Measurements from ENCODE around the gene ZNF799. TPM values are rescaled to one million over a fixed set of nuclear protein-coding genes. Genes with fewer than 3 reads are reported as not detected.

The ZNF799 gene
- total RNA-seq, 1 experiment from 2014 or later = 5.2 TPM

- Histone ChIP-seq H3K23me2 (ENCODE audit: insufficient read length, low read depth, low read length, poor library complexity, severe bottlenecking) (no peaks in the 10 kb centered on the region), H3K4ac (ENCODE audit: low read depth, low read length) (no peak overlapping the region), H3K79me2 (ENCODE audit: insufficient read depth, low read length) (no peaks in the 10 kb centered on the region), H4K20me1 (ENCODE audit: control insufficient read depth, insufficient read depth, insufficient read length) (no peaks in the 10 kb centered on the region), H3K9ac (ENCODE audit: extremely low read depth, insufficient read length, low read length) (no peak overlapping the region), H2BK120ac (ENCODE audit: low read depth, low read length, poor library complexity, severe bottlenecking) (no peak overlapping the region), H3K18ac (ENCODE audit: insufficient read length, low read depth, low read length) (no peak overlapping the region), H3K27me3 (ENCODE audit: insufficient read depth, low read length) (no peaks in the 10 kb centered on the region), H4K5ac (ENCODE audit: insufficient read length, low read depth, low read length) (no peak overlapping the region), H3K4me2 (ENCODE audit: insufficient read depth, insufficient read length, low read length) (no peak overlapping the region), H3K23ac (ENCODE audit: insufficient read length, low read depth, low read length) (no peak overlapping the region), H4K8ac (replicated peaks; ENCODE audit: insufficient read length, low read depth, low read length) (no peak overlapping the region), H2AFZ (ENCODE audit: low read length) (no peak overlapping the region), H3T11ph (ENCODE audit: low read length) (no peak overlapping the region), H3K4me1 (ENCODE audit: insufficient read depth, low read length) (no peaks in the 10 kb centered on the region), H2BK12ac (ENCODE audit: insufficient read length, low read depth, low read length) (no peak overlapping the region), H3K14ac (ENCODE audit: insufficient read depth, low read length) (no peak overlapping the region), H2BK15ac (ENCODE audit: low read depth, low read length) (no peak overlapping the region), H3K27ac (ENCODE audit: insufficient read length, low read depth, low read length) (no peak overlapping the region), H3K56ac (ENCODE audit: insufficient read length, low read depth, low read length) (no peak overlapping the region), H2BK5ac (ENCODE audit: insufficient read length, low read length) (no peak overlapping the region), H2BK20ac (ENCODE audit: low read depth, low read length, poor library complexity, severe bottlenecking) (no peak overlapping the region), H2AK5ac (ENCODE audit: insufficient read length, low read length) (no peak overlapping the region), H4K91ac (ENCODE audit: insufficient read length, low read depth, low read length) (no peak overlapping the region), H3K9me3 (ENCODE audit: control insufficient read depth, low read depth, low read length) (peaks cover 38% of the 10 kb centered on the region), H3K79me1 (ENCODE audit: insufficient read depth, low read depth, low read length, poor library complexity, severe bottlenecking) (no peaks in the 10 kb centered on the region)
- no peak overlapping the region for H3K27ac Mint-ChIP-seq
- H3K9me3 Mint-ChIP-seq = peaks cover 63 to 74% of the 10 kb centered on the region in 2 experiments
- TF ChIP-seq, protein P1, sequence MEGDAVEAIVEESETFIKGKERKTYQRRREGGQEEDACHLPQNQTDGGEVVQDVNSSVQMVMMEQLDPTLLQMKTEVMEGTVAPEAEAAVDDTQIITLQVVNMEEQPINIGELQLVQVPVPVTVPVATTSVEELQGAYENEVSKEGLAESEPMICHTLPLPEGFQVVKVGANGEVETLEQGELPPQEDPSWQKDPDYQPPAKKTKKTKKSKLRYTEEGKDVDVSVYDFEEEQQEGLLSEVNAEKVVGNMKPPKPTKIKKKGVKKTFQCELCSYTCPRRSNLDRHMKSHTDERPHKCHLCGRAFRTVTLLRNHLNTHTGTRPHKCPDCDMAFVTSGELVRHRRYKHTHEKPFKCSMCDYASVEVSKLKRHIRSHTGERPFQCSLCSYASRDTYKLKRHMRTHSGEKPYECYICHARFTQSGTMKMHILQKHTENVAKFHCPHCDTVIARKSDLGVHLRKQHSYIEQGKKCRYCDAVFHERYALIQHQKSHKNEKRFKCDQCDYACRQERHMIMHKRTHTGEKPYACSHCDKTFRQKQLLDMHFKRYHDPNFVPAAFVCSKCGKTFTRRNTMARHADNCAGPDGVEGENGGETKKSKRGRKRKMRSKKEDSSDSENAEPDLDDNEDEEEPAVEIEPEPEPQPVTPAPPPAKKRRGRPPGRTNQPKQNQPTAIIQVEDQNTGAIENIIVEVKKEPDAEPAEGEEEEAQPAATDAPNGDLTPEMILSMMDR (conservative IDR thresholded peaks at IDR 0.05) = no peak
- no peak overlapping the region for H3K4me3 Mint-ChIP-seq
- DNase-seq = no peak
- no peaks in the 10 kb centered on the region for H3K4me1 Mint-ChIP-seq
- peaks cover 2% of the 10 kb centered on the region; the same call in 1 of the 2 replicates for H3K27me3 Mint-ChIP-seq (ENCODE audit: low read depth)
- no CpG with 5 or more reads among the region's 5 CpGs for WGBS (ENCODE audit: extremely low coverage, insufficient read length, low lambda C conversion rate)
- peaks cover 14 to 27% (median 24%) of the 10 kb centered on the region in 3 experiments for H3K36me3 Mint-ChIP-seq (ENCODE audit: insufficient read depth in 1 of 3, low read depth in 3 of 3)
Observed at GRCh38 chr19:12379732-12380443, 21.2 kb downstream of the ZNF799 start.

Measured in H9 (cell line).